ENCODE data around the gene ADCY7. TPM values are rescaled to one million over a fixed set of nuclear protein-coding genes. Genes with fewer than 3 reads are reported as not detected.

ADCY7 gene
- total RNA-seq, 1 donor from 2014 or later, result 8.8 TPM

DNA sequence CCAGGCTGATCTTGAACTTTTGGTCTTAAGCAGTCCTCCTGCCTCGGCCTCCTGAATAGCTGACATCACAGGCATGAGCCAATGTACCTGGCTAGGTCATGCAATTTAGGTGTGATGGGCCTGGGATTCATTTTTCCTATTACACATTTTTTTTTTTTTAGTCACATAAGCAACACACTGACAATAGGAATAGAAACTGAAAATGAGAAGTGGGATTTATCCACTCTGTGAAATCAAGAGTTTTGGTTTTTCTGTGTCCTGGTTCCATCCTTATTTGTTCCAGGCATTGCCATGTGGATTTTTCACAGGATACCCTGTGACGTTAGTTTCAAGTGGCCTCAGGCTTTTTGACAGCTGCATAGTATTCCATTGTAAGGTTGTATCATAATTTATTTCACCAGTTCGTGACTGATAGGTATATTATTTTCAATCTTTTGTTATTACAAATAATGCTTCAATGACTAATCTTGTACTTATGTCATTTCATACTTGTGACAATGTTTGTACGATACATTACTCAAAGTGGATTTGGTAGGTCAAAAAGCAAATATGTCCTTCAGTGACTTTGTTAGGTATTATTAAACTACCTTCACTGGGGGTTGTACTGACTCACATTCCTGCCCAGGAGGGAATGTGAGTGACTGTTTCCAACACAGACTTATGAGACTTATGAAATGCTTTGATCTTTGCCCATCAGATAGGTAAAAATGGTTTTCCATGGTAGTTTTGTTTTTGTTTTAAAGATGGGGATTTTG is 10.6 kb downstream of the ADCY7 start:
- Mint-ChIP-seq H3K27me3 (ENCODE audit: low read depth) (no peaks in the 10 kb centered on the region), H3K4me3 (no peak overlapping the region), H3K4me1 (peaks cover 10% of the 10 kb centered on the region), H3K27ac (ENCODE audit: unreplicated experiment) (no peak overlapping the region), H3K36me3 (ENCODE audit: low read depth) (no peaks in the 10 kb centered on the region), H3K9me3 (peaks cover 3% of the 10 kb centered on the region)
- TF ChIP-seq, protein P1, sequence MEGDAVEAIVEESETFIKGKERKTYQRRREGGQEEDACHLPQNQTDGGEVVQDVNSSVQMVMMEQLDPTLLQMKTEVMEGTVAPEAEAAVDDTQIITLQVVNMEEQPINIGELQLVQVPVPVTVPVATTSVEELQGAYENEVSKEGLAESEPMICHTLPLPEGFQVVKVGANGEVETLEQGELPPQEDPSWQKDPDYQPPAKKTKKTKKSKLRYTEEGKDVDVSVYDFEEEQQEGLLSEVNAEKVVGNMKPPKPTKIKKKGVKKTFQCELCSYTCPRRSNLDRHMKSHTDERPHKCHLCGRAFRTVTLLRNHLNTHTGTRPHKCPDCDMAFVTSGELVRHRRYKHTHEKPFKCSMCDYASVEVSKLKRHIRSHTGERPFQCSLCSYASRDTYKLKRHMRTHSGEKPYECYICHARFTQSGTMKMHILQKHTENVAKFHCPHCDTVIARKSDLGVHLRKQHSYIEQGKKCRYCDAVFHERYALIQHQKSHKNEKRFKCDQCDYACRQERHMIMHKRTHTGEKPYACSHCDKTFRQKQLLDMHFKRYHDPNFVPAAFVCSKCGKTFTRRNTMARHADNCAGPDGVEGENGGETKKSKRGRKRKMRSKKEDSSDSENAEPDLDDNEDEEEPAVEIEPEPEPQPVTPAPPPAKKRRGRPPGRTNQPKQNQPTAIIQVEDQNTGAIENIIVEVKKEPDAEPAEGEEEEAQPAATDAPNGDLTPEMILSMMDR (conservative IDR thresholded peaks at IDR 0.05), result no peak
- no peak for DNase-seq (ENCODE audit: low read depth, low spot score)

DNA sequence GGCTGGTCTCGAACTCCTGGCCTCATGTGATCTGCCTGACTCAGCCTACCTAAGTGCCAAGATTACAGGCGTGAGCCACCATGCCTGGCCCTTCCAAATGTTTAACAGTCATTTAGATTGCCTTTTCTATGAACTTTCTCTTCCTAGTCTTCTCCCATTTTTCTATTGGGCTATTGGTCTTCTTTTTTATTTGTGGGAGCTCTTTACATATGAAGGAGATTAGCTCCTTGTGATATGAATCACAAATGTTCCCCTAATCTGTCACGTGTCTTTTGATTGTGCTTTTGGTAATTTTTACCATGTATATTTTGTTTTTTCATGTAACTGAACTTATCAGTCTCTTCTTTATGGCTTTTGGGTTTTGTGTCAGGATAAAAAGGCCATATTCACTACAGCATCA is 11.9 kb downstream of the ADCY7 start:
- TF ChIP-seq, protein P1 (conservative IDR thresholded peaks at IDR 0.05), result no peak
- Mint-ChIP-seq H3K4me3 (no peak overlapping the region), H3K27me3 (ENCODE audit: low read depth) (no peaks in the 10 kb centered on the region), H3K27ac (ENCODE audit: unreplicated experiment) (no peak overlapping the region), H3K4me1 (peaks cover 2% of the 10 kb centered on the region), H3K9me3 (peaks cover 3% of the 10 kb centered on the region), H3K36me3 (ENCODE audit: low read depth) (no peaks in the 10 kb centered on the region)
- DNase-seq (ENCODE audit: low read depth, low spot score), result no peak

DNA sequence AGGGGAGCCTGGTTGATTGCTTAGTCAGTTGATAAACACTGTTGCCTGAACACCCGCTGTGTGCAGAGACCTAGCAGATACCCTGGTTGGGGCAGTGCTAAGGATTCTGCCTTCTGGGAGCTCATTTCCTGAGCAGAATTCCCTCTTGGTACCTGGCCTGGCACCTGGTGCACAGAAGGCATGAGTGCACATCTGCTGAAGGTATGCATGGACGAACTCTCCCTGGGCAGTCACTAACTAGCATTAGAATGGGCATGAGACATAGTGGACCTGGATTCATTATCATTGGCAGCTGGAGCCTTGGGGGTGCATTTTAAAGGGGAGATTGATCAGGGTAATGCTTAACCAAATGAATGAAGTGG is 13.1 kb downstream of the ADCY7 start:
- Mint-ChIP-seq H3K27ac (ENCODE audit: unreplicated experiment) (no peak overlapping the region), H3K36me3 (ENCODE audit: low read depth) (no peaks in the 10 kb centered on the region), H3K27me3 (ENCODE audit: low read depth) (no peaks in the 10 kb centered on the region), H3K4me3 (no peak overlapping the region), H3K4me1 (no peaks in the 10 kb centered on the region), H3K9me3 (peaks cover 3% of the 10 kb centered on the region)
- DNase-seq (ENCODE audit: low read depth, low spot score), result no peak
- TF ChIP-seq, protein P1 (conservative IDR thresholded peaks at IDR 0.05), result no peak

DNA sequence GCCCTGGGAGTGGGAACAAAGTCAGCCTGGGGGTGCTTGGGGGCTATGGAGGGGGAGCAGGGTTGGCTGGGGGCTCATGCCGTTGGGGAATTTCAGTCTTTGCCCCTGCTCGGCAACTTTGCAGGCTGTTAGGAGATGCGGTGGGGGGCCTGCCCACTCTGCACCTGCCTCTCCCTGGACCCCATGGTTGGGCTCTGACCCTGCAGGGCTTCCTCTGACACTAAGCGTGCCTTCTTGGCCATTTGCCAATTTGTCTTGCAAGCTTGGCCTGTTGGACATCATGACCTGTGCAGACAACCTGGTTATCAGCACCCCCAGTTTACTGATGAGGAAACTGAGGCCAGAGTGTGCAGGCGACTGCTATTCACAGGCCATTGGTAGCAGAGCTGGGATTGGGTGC is 14.6 kb downstream of the ADCY7 start:
- TF ChIP-seq, protein P1 (conservative IDR thresholded peaks at IDR 0.05), result no peak
- Mint-ChIP-seq H3K4me3 (no peak overlapping the region), H3K27ac (ENCODE audit: unreplicated experiment) (no peak overlapping the region), H3K4me1 (peaks cover 5% of the 10 kb centered on the region), H3K9me3 (peaks cover 3% of the 10 kb centered on the region), H3K36me3 (ENCODE audit: low read depth) (no peaks in the 10 kb centered on the region), H3K27me3 (ENCODE audit: low read depth) (no peaks in the 10 kb centered on the region)
- DNase-seq (ENCODE audit: low read depth, low spot score), result no peak

DNA sequence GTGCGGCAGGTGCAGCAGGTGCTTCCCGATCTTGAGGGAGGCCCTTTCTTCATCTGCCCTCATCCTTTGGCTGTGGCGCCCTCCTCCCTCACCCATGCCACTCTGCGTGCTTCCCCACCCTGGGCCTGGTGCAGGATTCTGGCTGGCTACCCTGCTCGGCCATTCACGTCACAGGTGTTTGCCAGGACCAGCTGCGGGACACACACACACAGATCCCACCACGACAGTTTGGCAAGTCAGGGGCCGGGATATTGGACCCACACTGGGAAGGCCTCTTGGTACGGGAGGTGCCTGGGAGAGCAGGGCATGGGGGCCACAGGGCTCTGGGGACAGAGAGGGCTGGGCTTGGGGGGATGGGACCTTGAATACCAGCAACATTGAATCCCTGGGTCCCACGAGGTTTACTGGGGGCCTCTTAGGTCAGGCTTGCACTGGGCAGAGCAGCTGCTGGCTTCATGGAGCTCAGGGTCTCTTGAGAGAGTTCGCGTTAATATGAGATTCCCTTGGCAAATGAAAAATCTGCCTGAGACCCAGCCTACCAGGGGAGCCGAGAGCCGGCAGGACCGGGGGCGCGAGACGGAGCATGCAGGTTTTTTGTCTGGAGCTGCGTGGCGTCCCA is 15.1 kb downstream of the ADCY7 start:
- no peak for DNase-seq (ENCODE audit: low read depth, low spot score)
- H3K4me1 Mint-ChIP-seq, result peaks cover 5% of the 10 kb centered on the region
- no peak overlapping the region for H3K4me3 Mint-ChIP-seq
- H3K9me3 Mint-ChIP-seq, result peaks cover 3% of the 10 kb centered on the region
- TF ChIP-seq, protein P1 (conservative IDR thresholded peaks at IDR 0.05), result no peak
- H3K36me3 Mint-ChIP-seq (ENCODE audit: low read depth), result no peaks in the 10 kb centered on the region
- no peaks in the 10 kb centered on the region for H3K27me3 Mint-ChIP-seq (ENCODE audit: low read depth)
- H3K27ac Mint-ChIP-seq (ENCODE audit: unreplicated experiment), result no peak overlapping the region

All from neural crest cell (in vitro differentiated cells).